Measurements from ENCODE around the gene E2F8. TPM values are rescaled to one million over a fixed set of nuclear protein-coding genes. Genes with fewer than 3 reads are reported as not detected.

The E2F8 gene
- total and polyA plus RNA-seq, 2 donors from 2014 or later = 0.66 TPM; not detected in 1

- no peaks in the 10 kb centered on the region for H3K9me3 ChIP-seq (ENCODE audit: control insufficient read depth in 2 of 3, insufficient read depth in 1 of 3, low read length in 3 of 3)
- no peak for FAIRE-seq
- H3K9ac ChIP-seq (ENCODE audit: low read length in 3 of 3) = no peak overlapping the region
- no peak overlapping the region for H3K27ac ChIP-seq (ENCODE audit: low read depth in 2 of 2, low read length in 2 of 2)
- intact Hi-C loops (cut with DNase I) = no loop called here
- DNase-seq = no peak
- no peak overlapping the region for H3K4me3 ChIP-seq (ENCODE audit: low read length in 3 of 3)
- H3K36me3 ChIP-seq (ENCODE audit: control insufficient read depth in 2 of 3, insufficient read depth in 3 of 3, low read length in 3 of 3) = no peaks in the 10 kb centered on the region
- H3K4me1 ChIP-seq (ENCODE audit: control insufficient read depth in 2 of 3, insufficient read depth in 2 of 3, low read depth in 1 of 3, low read length in 3 of 3) = no peaks in the 10 kb centered on the region
- no peaks in the 10 kb centered on the region for H3K27me3 ChIP-seq (ENCODE audit: control insufficient read depth, insufficient read depth, low read length)
- TF ChIP-seq, protein P1, sequence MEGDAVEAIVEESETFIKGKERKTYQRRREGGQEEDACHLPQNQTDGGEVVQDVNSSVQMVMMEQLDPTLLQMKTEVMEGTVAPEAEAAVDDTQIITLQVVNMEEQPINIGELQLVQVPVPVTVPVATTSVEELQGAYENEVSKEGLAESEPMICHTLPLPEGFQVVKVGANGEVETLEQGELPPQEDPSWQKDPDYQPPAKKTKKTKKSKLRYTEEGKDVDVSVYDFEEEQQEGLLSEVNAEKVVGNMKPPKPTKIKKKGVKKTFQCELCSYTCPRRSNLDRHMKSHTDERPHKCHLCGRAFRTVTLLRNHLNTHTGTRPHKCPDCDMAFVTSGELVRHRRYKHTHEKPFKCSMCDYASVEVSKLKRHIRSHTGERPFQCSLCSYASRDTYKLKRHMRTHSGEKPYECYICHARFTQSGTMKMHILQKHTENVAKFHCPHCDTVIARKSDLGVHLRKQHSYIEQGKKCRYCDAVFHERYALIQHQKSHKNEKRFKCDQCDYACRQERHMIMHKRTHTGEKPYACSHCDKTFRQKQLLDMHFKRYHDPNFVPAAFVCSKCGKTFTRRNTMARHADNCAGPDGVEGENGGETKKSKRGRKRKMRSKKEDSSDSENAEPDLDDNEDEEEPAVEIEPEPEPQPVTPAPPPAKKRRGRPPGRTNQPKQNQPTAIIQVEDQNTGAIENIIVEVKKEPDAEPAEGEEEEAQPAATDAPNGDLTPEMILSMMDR (IDR thresholded peaks at IDR 0.05; ENCODE audit: borderline replicate concordance, extremely low read depth, insufficient read depth) = no peak
Measured at GRCh38 chr11:19281041-19281440, 40.3 kb upstream of the E2F8 start.

DNA sequence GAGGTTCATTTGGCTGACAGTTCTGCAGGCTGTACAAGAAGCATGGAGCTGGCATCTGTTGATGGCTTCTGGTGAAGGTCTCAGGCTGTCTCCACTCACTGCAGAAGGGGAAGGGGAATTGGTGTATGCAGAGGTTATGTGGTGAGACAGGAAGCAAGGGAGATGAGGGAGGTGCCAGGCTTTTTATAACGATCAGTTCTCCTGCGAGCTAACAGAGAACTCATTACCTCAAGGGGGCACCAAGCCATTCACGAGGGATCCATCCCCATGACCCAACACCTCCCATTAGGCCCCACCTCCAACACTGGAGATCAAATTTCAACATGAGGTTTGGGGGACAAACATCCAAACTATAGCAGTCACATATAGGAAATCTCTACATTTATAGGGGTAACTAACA, 38.7 kb upstream of the E2F8 start:
- no peak for FAIRE-seq
- H3K9me3 ChIP-seq (ENCODE audit: control insufficient read depth in 2 of 3, insufficient read depth in 1 of 3, low read length in 3 of 3) = no peaks in the 10 kb centered on the region
- H3K27me3 ChIP-seq (ENCODE audit: control insufficient read depth, insufficient read depth, low read length) = no peaks in the 10 kb centered on the region
- H3K36me3 ChIP-seq (ENCODE audit: control insufficient read depth in 2 of 3, insufficient read depth in 3 of 3, low read length in 3 of 3) = no peaks in the 10 kb centered on the region
- H3K4me3 ChIP-seq (ENCODE audit: low read length in 3 of 3) = no peak overlapping the region
- DNase-seq = no peak
- no peak overlapping the region for H3K9ac ChIP-seq (ENCODE audit: low read length in 3 of 3)
- TF ChIP-seq, protein P1 (IDR thresholded peaks at IDR 0.05; ENCODE audit: borderline replicate concordance, extremely low read depth, insufficient read depth) = no peak
- intact Hi-C loops (cut with DNase I) = no loop called here
- H3K4me1 ChIP-seq (ENCODE audit: control insufficient read depth in 2 of 3, insufficient read depth in 2 of 3, low read depth in 1 of 3, low read length in 3 of 3) = no peaks in the 10 kb centered on the region
- H3K27ac ChIP-seq (ENCODE audit: low read depth in 2 of 2, low read length in 2 of 2) = no peak overlapping the region

- Histone ChIP-seq H3K9me3 (ENCODE audit: control insufficient read depth in 2 of 3, insufficient read depth in 1 of 3, low read length in 3 of 3) (no peaks in the 10 kb centered on the region), H3K9ac (ENCODE audit: low read length in 3 of 3) (no peak overlapping the region), H3K27ac (ENCODE audit: low read depth in 2 of 2, low read length in 2 of 2) (no peak overlapping the region), H3K27me3 (ENCODE audit: control insufficient read depth, insufficient read depth, low read length) (no peaks in the 10 kb centered on the region), H3K36me3 (ENCODE audit: control insufficient read depth in 2 of 3, insufficient read depth in 3 of 3, low read length in 3 of 3) (no peaks in the 10 kb centered on the region), H3K4me1 (ENCODE audit: control insufficient read depth in 2 of 3, insufficient read depth in 2 of 3, low read depth in 1 of 3, low read length in 3 of 3) (no peaks in the 10 kb centered on the region), H3K4me3 (ENCODE audit: low read length in 3 of 3) (no peak overlapping the region)
- DNase-seq (no peak), FAIRE-seq (no peak)
- intact Hi-C loops (cut with DNase I) = no loop called here
- TF ChIP-seq, protein P1 (IDR thresholded peaks at IDR 0.05; ENCODE audit: borderline replicate concordance, extremely low read depth, insufficient read depth) = no peak
Measured at GRCh38 chr11:19276859-19277808, 36.4 kb upstream of the E2F8 start.

Measured in kidney (tissue), 14 donors.